HUES6 (cell line): Measurements from ENCODE around the gene LEF1.

ENCODE experiments used
- H3K27ac ChIP-seq: 2 replicates; pipeline ENCODE4 v1.7.0; 2013; ENCODE audit warnings: low read depth, mild to moderate bottlenecking, low read length, inconsistent platforms
- H3K27me3 ChIP-seq: 2 replicates; pipeline ENCODE4 v1.6.1; 2013; ENCODE audit warnings: low read length; ENCODE audit not compliant: control insufficient read depth, insufficient read depth
- H3K36me3 ChIP-seq: 2 replicates; pipeline ENCODE4 v1.6.1; 2013; ENCODE audit warnings: low read length; ENCODE audit not compliant: control insufficient read depth, insufficient read depth
- H3K4me1 ChIP-seq: 2 replicates; pipeline ENCODE4 v1.6.1; 2013; ENCODE audit warnings: low read length; ENCODE audit not compliant: control insufficient read depth, insufficient read depth
- H3K4me3 ChIP-seq: 2 replicates; pipeline ENCODE4 v1.5.1; 2013; ENCODE audit warnings: low read depth, low read length
- H3K9ac ChIP-seq: one replicate; pipeline ENCODE4 v1.6.1; 2013; ENCODE audit warnings: mild to moderate bottlenecking, low read length
- H3K9me3 ChIP-seq: 2 replicates; pipeline ENCODE4 v1.6.1; 2013; ENCODE audit warnings: low read depth, low read length; ENCODE audit not compliant: control insufficient read depth, insufficient read depth

Gene LEF1

GRCh38 chr4:108094923-108095482 lies 73.7 kb downstream of the LEF1 start:
- peaks cover 3% of the 10 kb centered on the region; the same call in 1 of the 2 replicates for H3K36me3 ChIP-seq
- peaks cover 16% of the 10 kb centered on the region; the same call in 1 of the 2 replicates for H3K4me1 ChIP-seq
- no peak overlapping the region for H3K9ac ChIP-seq
- H3K4me3 ChIP-seq = no peak overlapping the region
- H3K27ac ChIP-seq = no peak overlapping the region
- no peaks in the 10 kb centered on the region for H3K9me3 ChIP-seq
- H3K27me3 ChIP-seq = no peaks in the 10 kb centered on the region

- H3K27ac ChIP-seq = no peak overlapping the region
- no peak overlapping the region for H3K9ac ChIP-seq
- no peaks in the 10 kb centered on the region for H3K9me3 ChIP-seq
- H3K27me3 ChIP-seq = no peaks in the 10 kb centered on the region
- H3K4me1 ChIP-seq = peaks cover 16% of the 10 kb centered on the region; the same call in 1 of the 2 replicates
- H3K36me3 ChIP-seq = peaks cover 3% of the 10 kb centered on the region; the same call in 1 of the 2 replicates
- H3K4me3 ChIP-seq = no peak overlapping the region
Observed at GRCh38 chr4:108094131-108094530, 74.6 kb downstream of the LEF1 start.

GRCh38 chr4:108092288-108092687 lies 76.4 kb downstream of the LEF1 start:
- no peak overlapping the region for H3K27ac ChIP-seq
- peaks cover 13% of the 10 kb centered on the region; the same call in 1 of the 2 replicates for H3K4me1 ChIP-seq
- H3K9ac ChIP-seq = no peak overlapping the region
- H3K36me3 ChIP-seq = peaks cover 3% of the 10 kb centered on the region; the same call in 1 of the 2 replicates
- no peaks in the 10 kb centered on the region for H3K27me3 ChIP-seq
- H3K4me3 ChIP-seq = no peak overlapping the region
- H3K9me3 ChIP-seq = no peaks in the 10 kb centered on the region

GRCh38 chr4:108087293-108087967 lies 81.3 kb downstream of the LEF1 start:
- H3K9ac ChIP-seq = no peak overlapping the region
- no peaks in the 10 kb centered on the region for H3K4me1 ChIP-seq
- peaks cover 5% of the 10 kb centered on the region; the same call in 1 of the 2 replicates for H3K36me3 ChIP-seq

GRCh38 chr4:108081256-108081655 lies 87.5 kb downstream of the LEF1 start:
- Histone ChIP-seq H3K9ac (no peak overlapping the region), H3K9me3 (no peaks in the 10 kb centered on the region), H3K4me3 (no peak overlapping the region), H3K27ac (no peak overlapping the region), H3K4me1 (no peaks in the 10 kb centered on the region), H3K27me3 (no peaks in the 10 kb centered on the region), H3K36me3 (peaks cover 14% of the 10 kb centered on the region; the same call in 1 of the 2 replicates)

More at GRCh38 chr4:108087293-108087967, 81.3 kb downstream of the LEF1 start:
- Histone ChIP-seq H3K27me3 (no peaks in the 10 kb centered on the region), H3K9me3 (no peaks in the 10 kb centered on the region), H3K27ac (no peak overlapping the region), H3K4me3 (no peak overlapping the region)

GRCh38 chr4:108080747-108081146 lies 88.0 kb downstream of the LEF1 start:
- H3K36me3 ChIP-seq = peaks cover 12% of the 10 kb centered on the region; the same call in 1 of the 2 replicates
- no peak overlapping the region for H3K4me3 ChIP-seq
- H3K9ac ChIP-seq = no peak overlapping the region
- no peaks in the 10 kb centered on the region for H3K27me3 ChIP-seq
- H3K9me3 ChIP-seq = no peaks in the 10 kb centered on the region
- no peak overlapping the region for H3K27ac ChIP-seq
- no peaks in the 10 kb centered on the region for H3K4me1 ChIP-seq

- H3K27ac ChIP-seq = no peak overlapping the region
- no peaks in the 10 kb centered on the region for H3K4me1 ChIP-seq
- no peaks in the 10 kb centered on the region for H3K27me3 ChIP-seq
- H3K9me3 ChIP-seq = no peaks in the 10 kb centered on the region
- no peak overlapping the region for H3K9ac ChIP-seq
- no peak overlapping the region for H3K4me3 ChIP-seq
- H3K36me3 ChIP-seq = peaks cover 12% of the 10 kb centered on the region; the same call in 1 of the 2 replicates
Observed at GRCh38 chr4:108078024-108078733, 90.6 kb downstream of the LEF1 start.

- peaks cover 3% of the 10 kb centered on the region; the same call in 1 of the 2 replicates for H3K36me3 ChIP-seq
- no peak overlapping the region for H3K27ac ChIP-seq
- no peak overlapping the region for H3K9ac ChIP-seq
Observed at GRCh38 chr4:108072300-108072699, 96.4 kb downstream of the LEF1 start.

GRCh38 chr4:108070775-108071174 lies 98.0 kb downstream of the LEF1 start:
- Histone ChIP-seq H3K9me3 (no peaks in the 10 kb centered on the region), H3K36me3 (no peaks in the 10 kb centered on the region; the same call in 1 of the 2 replicates), H3K27ac (no peak overlapping the region), H3K4me1 (no peaks in the 10 kb centered on the region), H3K4me3 (no peak overlapping the region), H3K9ac (no peak overlapping the region), H3K27me3 (no peaks in the 10 kb centered on the region)

More at GRCh38 chr4:108072300-108072699, 96.4 kb downstream of the LEF1 start:
- Histone ChIP-seq H3K9me3 (no peaks in the 10 kb centered on the region), H3K4me3 (no peak overlapping the region), H3K4me1 (no peaks in the 10 kb centered on the region), H3K27me3 (no peaks in the 10 kb centered on the region)

- Histone ChIP-seq H3K4me1 (no peaks in the 10 kb centered on the region), H3K36me3 (no peaks in the 10 kb centered on the region; the same call in 1 of the 2 replicates)
Observed at GRCh38 chr4:108068442-108068841, 100.3 kb downstream of the LEF1 start.

More at GRCh38 chr4:108068442-108068841, 100.3 kb downstream of the LEF1 start:
- Histone ChIP-seq H3K27me3 (no peaks in the 10 kb centered on the region), H3K9me3 (no peaks in the 10 kb centered on the region), H3K9ac (no peak overlapping the region), H3K27ac (no peak overlapping the region), H3K4me3 (no peak overlapping the region)
